Lower leg skin (tissue), 3 donors: ENCODE data around the gene PPP6R3.

ENCODE experiments used
- CTCF ChIP-seq, 3 donors: fragments of 450-650 bp; IDR thresholded peaks; one replicate each; pipeline ENCODE4 v1.5.1; 2016; ENCODE audit warnings: antibody characterized with exemption in 3 of 3, mild to moderate bottlenecking in 3 of 3, moderate library complexity in 2 of 3
- POLR2A ChIP-seq, 2 donors: fragments of 450-650 bp; IDR thresholded peaks; one replicate each; pipeline ENCODE4 v1.6.1; 2016 to 2017; ENCODE audit warnings: antibody characterized with exemption in 2 of 2, mild to moderate bottlenecking in 1 of 2, moderate library complexity in 1 of 2

GRCh38 chr11:68513930-68514487, 53.5 kb downstream of the PPP6R3 start:
- no peak for TF ChIP-seq CTCF (IDR thresholded peaks at IDR 0.05)
- TF ChIP-seq POLR2A (IDR thresholded peaks at IDR 0.05) = no peak
